Measurements from ENCODE around the gene RGS14. TPM values are rescaled to one million over a fixed set of nuclear protein-coding genes. Genes with fewer than 3 reads are reported as not detected.

Gene RGS14, protein sequence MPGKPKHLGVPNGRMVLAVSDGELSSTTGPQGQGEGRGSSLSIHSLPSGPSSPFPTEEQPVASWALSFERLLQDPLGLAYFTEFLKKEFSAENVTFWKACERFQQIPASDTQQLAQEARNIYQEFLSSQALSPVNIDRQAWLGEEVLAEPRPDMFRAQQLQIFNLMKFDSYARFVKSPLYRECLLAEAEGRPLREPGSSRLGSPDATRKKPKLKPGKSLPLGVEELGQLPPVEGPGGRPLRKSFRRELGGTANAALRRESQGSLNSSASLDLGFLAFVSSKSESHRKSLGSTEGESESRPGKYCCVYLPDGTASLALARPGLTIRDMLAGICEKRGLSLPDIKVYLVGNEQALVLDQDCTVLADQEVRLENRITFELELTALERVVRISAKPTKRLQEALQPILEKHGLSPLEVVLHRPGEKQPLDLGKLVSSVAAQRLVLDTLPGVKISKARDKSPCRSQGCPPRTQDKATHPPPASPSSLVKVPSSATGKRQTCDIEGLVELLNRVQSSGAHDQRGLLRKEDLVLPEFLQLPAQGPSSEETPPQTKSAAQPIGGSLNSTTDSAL
- 0.49 and 1.7 TPM in 2 replicates for total RNA-seq

GRCh38 chr5:177357459-177358351, at the start of gene RGS14:
Gene RGS14 (plus strand): TSS chr5:177357924. CDS start chr5:177358025, 101 bp downstream.

DNA sequence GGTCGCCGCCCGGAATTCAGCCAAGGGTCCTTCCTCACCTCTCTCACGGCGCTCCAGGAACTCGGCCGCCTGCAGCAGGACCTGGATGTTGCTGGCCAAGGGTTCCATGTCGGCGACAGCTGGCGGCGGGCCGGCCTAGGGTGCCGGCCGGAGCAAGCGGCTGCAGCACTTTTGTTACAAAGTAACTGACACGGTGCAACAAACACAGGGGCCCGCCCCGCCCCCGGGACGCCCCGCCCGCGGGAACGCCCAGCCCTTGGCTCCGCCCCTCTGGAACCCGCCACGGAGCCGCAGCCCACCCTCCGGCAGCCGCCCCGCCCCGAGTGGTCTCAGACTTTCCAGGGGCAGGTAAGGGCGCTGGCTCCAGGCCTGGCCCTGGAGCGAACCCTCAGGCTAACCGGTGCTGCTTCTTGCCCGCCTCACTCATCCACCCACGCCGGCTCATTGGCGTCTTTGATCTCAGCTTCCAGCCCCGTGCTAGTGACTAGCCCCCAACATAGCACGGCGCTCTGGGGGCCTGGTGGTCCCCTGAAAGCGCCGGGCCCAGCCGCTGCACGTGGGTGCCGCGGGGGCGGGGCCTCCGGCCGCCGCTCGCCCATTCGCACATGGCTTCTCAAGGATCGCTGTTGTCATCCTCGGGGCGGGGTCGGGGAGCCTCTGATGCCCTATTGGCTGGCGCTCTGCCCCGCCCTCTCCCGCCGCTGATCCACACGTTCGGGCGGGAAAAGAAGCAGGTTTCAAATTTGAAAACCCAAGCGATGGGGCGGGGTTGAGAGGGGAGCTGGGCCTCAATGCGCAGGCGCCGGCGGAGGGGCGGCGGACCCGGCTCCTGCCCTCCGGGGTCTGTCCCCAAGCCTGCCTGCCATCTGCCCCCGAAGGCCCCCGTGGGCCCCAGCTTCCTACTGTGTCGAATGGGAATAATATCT, 45.7 kb upstream of the RGS14 start, which contains the start of gene MXD3:
TSS of gene MXD3 (minus strand) at position 176 of the 926 bp plus-strand sequence. CDS start at position 108, 68 bp downstream.

DNA sequence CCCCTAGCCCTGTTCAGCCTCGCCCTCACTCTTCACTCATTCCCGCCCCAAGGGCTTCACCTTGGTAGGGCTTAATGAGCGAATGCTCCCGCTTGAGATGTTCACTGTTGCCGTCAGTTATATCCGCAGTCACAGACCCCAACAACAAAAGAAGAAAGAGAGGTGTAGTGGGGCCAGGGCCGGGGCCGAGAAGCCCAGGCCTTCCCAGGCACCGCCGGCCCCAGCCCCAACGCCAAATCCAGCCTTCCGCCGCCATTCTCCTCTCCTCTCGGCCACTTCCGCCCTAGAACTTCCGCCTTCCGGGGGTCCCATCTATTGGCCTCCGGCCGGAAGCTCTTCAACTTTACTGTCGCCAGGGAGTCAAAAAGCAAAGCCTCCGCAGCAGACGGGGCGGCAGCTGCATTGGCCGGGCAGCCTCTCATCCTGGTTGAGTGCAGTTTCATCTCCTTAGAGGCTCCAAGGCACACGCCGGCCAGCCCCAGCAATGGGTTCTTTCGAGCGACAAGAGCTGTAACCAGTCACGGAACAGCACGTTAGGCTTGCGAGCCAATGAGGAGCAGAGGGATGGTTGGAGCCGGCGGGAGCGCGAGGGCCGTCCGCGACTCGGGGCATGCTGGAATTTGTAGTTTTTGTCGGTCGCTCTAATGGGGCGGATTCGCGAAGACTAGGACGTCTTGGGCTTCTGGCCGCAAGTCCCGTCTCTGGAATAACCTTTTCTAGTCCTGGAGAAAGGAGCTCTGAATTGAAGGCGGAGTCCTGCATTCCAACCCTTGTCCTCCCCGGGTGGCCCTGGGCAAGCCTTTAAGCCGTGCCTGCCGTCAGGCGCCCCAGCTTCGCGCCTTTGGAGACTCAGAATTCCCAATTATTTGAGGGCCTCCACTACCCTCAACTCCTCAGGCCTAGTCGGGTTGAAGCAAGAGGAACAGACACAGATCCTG, 6.1 kb upstream of the RGS14 start, which contains the start of gene LMAN2:
TSS of gene LMAN2 (minus strand) at position 277 of the 938 bp plus-strand sequence. CDS start at position 256, 21 bp downstream.

DNA sequence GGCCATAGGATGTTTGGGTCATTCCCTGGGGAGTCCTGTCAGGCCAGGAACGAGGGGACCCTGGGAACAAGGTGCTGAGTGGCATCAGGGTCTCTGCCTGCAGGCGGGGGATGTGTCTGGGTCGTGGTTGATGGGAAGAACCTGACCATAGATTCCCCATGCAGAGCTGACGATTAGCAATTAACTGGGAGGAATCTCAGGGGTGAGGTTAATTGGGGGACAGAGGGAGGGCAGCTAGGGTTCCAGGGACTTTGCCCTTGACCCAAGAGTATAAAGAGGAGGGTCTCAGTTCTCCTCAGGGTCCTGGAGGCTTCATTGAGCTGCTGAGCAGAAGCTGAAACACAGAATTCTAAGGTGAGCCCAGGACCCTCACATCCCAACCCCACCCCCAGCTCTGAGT, 26.4 kb downstream of the RGS14 start, which contains the start of gene SLC34A1:
TSS of gene SLC34A1 (plus strand) at position 301 of the 400 bp plus-strand sequence. CDS start 1,308 bp downstream, outside the sequence.

DNA sequence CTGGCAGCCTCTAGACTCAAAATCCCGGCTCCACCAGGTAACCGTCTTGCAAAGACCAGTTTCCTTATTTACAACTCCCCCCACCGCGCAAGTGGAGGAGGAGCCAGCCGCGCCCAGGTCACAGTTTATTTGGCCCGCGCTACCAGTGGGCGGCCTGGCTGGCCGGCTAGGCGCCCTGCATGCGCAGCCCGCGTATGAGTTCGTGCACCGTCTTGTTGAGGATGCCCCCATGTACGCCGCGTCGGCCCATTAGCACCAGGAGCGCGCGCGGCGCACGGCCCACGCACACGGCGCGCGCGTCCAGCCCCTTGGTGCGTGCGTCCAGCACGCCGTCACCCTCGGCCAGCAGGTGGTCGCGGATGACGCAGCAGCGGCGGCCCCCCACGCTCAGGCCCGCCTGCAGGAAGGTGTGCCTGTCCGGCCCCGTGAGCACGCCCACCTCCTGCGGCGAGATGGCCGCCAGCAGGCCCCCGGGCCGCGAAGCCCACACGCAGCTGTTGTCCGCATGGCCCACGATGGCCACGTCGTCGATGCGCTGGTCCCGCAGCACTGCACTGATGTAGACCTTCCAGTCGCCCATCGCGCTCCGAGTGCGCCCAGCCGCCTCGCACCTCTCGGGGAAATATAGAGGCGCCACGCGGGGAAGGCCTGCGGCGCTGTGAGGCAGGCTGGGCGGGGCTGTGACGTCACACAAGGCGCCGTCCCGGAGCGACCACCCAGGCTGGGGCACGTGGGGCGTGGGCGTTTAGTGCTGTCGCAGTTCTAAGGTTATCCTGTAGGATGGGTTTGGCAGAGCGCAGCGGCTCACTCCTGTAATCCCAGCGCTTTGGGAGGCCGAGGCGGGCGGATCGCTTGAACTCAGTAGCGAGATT, 42.5 kb downstream of the RGS14 start, which contains the start of gene PFN3:
TSS of gene PFN3 (minus strand) at position 665 of the 872 bp plus-strand sequence. CDS start at position 580, 85 bp downstream.

GRCh38 chr5:177409043-177409801, 51.5 kb downstream of the RGS14 start, which contains the start of gene F12:
Gene F12 (minus strand): TSS chr5:177409564. CDS start chr5:177409527, 37 bp downstream.

Other genes with a start within 250 kb of the RGS14 start
- gene NSD1, start 224.2 kb upstream of the RGS14 start, total RNA-seq, result 39.6 and 58.1 TPM in 2 replicates
- gene RAB24, start 54.2 kb upstream of the RGS14 start, total RNA-seq, result 16.9 and 25.1 TPM in 2 replicates
- gene PRELID1, start 54.1 kb upstream of the RGS14 start, total RNA-seq, result 55.8 and 65.1 TPM in 2 replicates
- 2.3 and 3.1 TPM in 2 replicates for gene MXD3, start 46.0 kb upstream of the RGS14 start, total RNA-seq
- 234 and 285 TPM in 2 replicates for gene LMAN2, start 6.3 kb upstream of the RGS14 start, total RNA-seq
- not detected in 2 replicates for gene SLC34A1, start 26.5 kb downstream of the RGS14 start, total RNA-seq
- gene PFN3, start 42.7 kb downstream of the RGS14 start, total RNA-seq, result not detected in 2 replicates
- 0.12 TPM in 1 of 2 replicates, not detected in the other for gene F12, start 51.6 kb downstream of the RGS14 start, total RNA-seq
- 17.0 and 18.3 TPM in 2 replicates for gene GRK6, start 68.8 kb downstream of the RGS14 start, total RNA-seq
- gene PRR7, start 88.9 kb downstream of the RGS14 start, total RNA-seq, result 8.6 and 14.6 TPM in 2 replicates
- gene DBN1, start 115.7 kb downstream of the RGS14 start, total RNA-seq, result 130 and 152 TPM in 2 replicates
- gene PDLIM7, start 139.7 kb downstream of the RGS14 start, total RNA-seq, result 258 and 260 TPM in 2 replicates
- gene DOK3, start 151.9 kb downstream of the RGS14 start, total RNA-seq, result 1.9 and 3.9 TPM in 2 replicates
- gene DDX41, start 159.0 kb downstream of the RGS14 start, total RNA-seq, result 52.9 and 63.6 TPM in 2 replicates
- gene FAM193B, start 196.6 kb downstream of the RGS14 start, total RNA-seq, result 32.9 and 39.8 TPM in 2 replicates
- 133 and 136 TPM in 2 replicates for gene TMED9, start 234.3 kb downstream of the RGS14 start, total RNA-seq
- gene B4GALT7, start 242.2 kb downstream of the RGS14 start, total RNA-seq, result 34.2 and 36.7 TPM in 2 replicates

All from hair follicle dermal papilla cell (primary cell).